Smooth muscle cell (in vitro differentiated cells): ENCODE results near the gene CLDN1. TPM values are rescaled to one million over a fixed set of nuclear protein-coding genes. Genes with fewer than 3 reads are reported as not detected.

Experiments
- DNase-seq: peaks from one replicate; lab custom pipeline; 2025; ENCODE audit not compliant: unreplicated experiment; lab: John Stamatoyannopoulos, UW
- H2AFZ ChIP-seq: fragments of 200-600 bp; sonication (generic); 2 replicates; pipeline ENCODE4 v1.6.0; 2016; ENCODE audit warnings: antibody characterized with exemption, low read depth, mild to moderate bottlenecking
- H3F3A ChIP-seq: fragments of 200-600 bp; sonication (generic); 2 replicates; pipeline ENCODE4 v1.6.0; 2017; ENCODE audit warnings: antibody characterized with exemption, low read depth
- H3K27ac ChIP-seq: fragments of 200-600 bp; sonication (generic); 2 replicates; pipeline ENCODE4 v1.5.1; 2016; ENCODE audit warnings: low read depth, mild to moderate bottlenecking
- H3K27me3 ChIP-seq: fragments of 200-600 bp; sonication (generic); 2 replicates; pipeline ENCODE4 v1.6.1; 2016; ENCODE audit warnings: low read depth, mild to moderate bottlenecking
- H3K36me3 ChIP-seq: fragments of 200-600 bp; sonication (generic); 2 replicates; pipeline ENCODE4 v1.5.1; 2016; ENCODE audit warnings: low read depth
- H3K4me1 ChIP-seq: fragments of 200-600 bp; sonication (generic); 2 replicates; pipeline ENCODE4 v1.5.1; 2016; ENCODE audit warnings: low read depth
- H3K4me2 ChIP-seq: fragments of 200-600 bp; sonication (generic); 2 replicates; pipeline ENCODE4 v1.6.0; 2016; ENCODE audit warnings: mild to moderate bottlenecking
- H3K4me3 ChIP-seq: fragments of 200-600 bp; sonication (generic); 2 replicates; pipeline ENCODE4 v1.5.1; 2016; ENCODE audit warnings: mild to moderate bottlenecking
- H3K79me2 ChIP-seq: fragments of 200-600 bp; sonication (generic); 2 replicates; pipeline ENCODE4 v1.6.0; 2016; ENCODE audit warnings: low read depth, mild to moderate bottlenecking
- H3K9ac ChIP-seq: fragments of 200-600 bp; sonication (generic); 2 replicates; pipeline ENCODE4 v1.6.0; 2016; ENCODE audit warnings: low read depth
- H3K9me3 ChIP-seq: fragments of 200-600 bp; sonication (generic); replicated peaks from 2 replicates; pipeline ENCODE4 v1.5.1; 2016; ENCODE audit warnings: low read depth
- H4K20me1 ChIP-seq: fragments of 200-600 bp; sonication (generic); 2 replicates; pipeline ENCODE4 v1.6.0; 2016; ENCODE audit warnings: low read depth
- WGBS: methylation state at CpG from one replicate; pipeline ENCODE4 v1.1.7; 2016; ENCODE audit warnings: low lambda C conversion rate; 5-methylcytosine and 5-hydroxymethylcytosine counted together
- polyA plus RNA-seq: library from polyadenylated mRNA; unstranded; fragments of >200 nt; fragmentation: Nextera tagmentation; extraction: Ambion mirVana; gene quantifications from 2 replicates; pipeline ENCODE4 v1.2.1, GENCODE V29; 2016
- total RNA-seq: library from RNA; depleted of rRNA; stranded (reverse); fragments of >200 nt; gene quantifications from 2 replicates; pipeline ENCODE4 v1.2.3, GENCODE V29; 2014
- TF ChIP-seq, protein P1 (sequence below): fragments of 200-600 bp; sonication (generic); IDR thresholded peaks from 2 replicates; pipeline ENCODE4 v1.5.1; 2017; ENCODE audit warnings: borderline replicate concordance, mild to moderate bottlenecking, antibody characterized with exemption; ENCODE audit not compliant: insufficient read depth, poor library complexity, severe bottlenecking

The CLDN1 gene
- total and polyA plus RNA-seq, 2 experiments from 2014 or later: 3.8 to 30.5 TPM

DNA sequence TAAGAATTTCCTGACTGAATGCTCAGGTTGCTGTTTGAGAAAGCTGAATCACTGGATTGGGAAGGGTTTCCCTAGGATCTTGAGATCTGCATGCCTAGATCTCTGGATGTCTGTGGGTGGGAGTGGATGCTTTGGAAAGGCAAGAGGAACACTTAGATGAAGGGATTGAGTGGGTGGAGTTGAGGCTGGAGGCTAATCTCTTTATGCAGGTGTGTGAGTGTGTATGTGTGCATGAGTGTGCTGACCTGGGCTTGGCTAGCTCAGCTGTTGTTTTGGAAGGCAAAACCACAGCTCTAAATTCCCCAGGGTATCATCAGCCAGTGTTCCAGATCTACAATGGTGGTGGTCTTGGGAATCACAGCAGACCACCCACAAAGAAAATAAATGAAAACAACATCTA, 60.5 kb downstream of the CLDN1 start:
- peaks cover 9% of the 10 kb centered on the region for H3K4me1 ChIP-seq
- H3F3A ChIP-seq: no peaks in the 10 kb centered on the region
- no peaks in the 10 kb centered on the region for H3K79me2 ChIP-seq
- DNase-seq: no peak
- H3K4me2 ChIP-seq: no peak overlapping the region
- no peak overlapping the region for H2AFZ ChIP-seq
- H3K4me3 ChIP-seq: no peak overlapping the region
- H3K27ac ChIP-seq: no peak overlapping the region
- H4K20me1 ChIP-seq: no peaks in the 10 kb centered on the region
- TF ChIP-seq, protein P1, sequence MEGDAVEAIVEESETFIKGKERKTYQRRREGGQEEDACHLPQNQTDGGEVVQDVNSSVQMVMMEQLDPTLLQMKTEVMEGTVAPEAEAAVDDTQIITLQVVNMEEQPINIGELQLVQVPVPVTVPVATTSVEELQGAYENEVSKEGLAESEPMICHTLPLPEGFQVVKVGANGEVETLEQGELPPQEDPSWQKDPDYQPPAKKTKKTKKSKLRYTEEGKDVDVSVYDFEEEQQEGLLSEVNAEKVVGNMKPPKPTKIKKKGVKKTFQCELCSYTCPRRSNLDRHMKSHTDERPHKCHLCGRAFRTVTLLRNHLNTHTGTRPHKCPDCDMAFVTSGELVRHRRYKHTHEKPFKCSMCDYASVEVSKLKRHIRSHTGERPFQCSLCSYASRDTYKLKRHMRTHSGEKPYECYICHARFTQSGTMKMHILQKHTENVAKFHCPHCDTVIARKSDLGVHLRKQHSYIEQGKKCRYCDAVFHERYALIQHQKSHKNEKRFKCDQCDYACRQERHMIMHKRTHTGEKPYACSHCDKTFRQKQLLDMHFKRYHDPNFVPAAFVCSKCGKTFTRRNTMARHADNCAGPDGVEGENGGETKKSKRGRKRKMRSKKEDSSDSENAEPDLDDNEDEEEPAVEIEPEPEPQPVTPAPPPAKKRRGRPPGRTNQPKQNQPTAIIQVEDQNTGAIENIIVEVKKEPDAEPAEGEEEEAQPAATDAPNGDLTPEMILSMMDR: no peak
- H3K9me3 ChIP-seq: no peaks in the 10 kb centered on the region
- no peaks in the 10 kb centered on the region for H3K27me3 ChIP-seq
- H3K36me3 ChIP-seq: no peaks in the 10 kb centered on the region
- no peak overlapping the region for H3K9ac ChIP-seq

DNA sequence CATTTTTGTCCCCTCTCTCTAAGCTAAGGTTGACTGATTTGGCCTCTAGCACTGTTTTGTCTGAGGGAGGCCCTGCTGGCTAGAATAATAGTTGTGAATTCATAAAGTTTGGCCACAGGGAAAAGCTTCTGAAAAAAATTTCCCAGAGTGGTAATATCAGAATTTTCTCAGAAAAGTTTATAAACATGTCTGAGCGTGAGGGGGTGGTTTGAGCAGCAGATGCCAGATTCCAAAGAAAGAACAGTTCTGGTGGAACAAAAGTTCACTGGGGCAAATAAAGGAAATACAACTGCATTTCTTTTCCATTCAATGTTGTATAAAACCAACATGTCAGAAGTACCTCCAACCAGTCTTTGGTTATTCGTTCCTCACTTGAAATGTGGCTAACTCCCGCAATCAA, 61.2 kb downstream of the CLDN1 start:
- H3K9ac ChIP-seq: no peak overlapping the region
- peaks cover 9% of the 10 kb centered on the region for H3K4me1 ChIP-seq
- whole genome bisulfite sequencing: 93% methylated on average over 3 of the region's 3 CpGs
- DNase-seq: no peak
- no peak overlapping the region for H3K27ac ChIP-seq
- H3F3A ChIP-seq: no peaks in the 10 kb centered on the region
- TF ChIP-seq, protein P1: no peak
- no peak overlapping the region for H3K4me2 ChIP-seq
- H4K20me1 ChIP-seq: no peaks in the 10 kb centered on the region
- no peak overlapping the region for H2AFZ ChIP-seq
- H3K27me3 ChIP-seq: no peaks in the 10 kb centered on the region
- no peaks in the 10 kb centered on the region for H3K36me3 ChIP-seq
- H3K4me3 ChIP-seq: no peak overlapping the region
- H3K9me3 ChIP-seq: no peaks in the 10 kb centered on the region
- H3K79me2 ChIP-seq: no peaks in the 10 kb centered on the region

DNA sequence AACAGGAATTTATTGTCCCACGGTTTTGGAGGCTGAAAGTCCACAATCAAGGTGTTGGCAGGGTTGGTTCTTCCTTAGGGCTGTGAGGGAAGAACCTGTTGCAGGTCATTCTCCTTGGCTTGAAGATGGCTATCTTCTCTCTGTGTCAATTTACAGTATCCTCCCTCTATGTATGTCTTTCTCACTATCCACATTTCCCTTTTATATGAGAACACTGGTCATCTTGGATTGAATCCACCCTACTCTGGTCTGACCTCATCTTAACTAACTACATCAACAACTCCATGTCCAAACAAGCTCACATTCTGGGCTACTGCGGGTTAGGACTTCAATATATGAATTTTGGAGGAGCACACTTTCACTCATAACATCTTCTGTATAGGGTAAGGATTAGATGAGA, 61.9 kb downstream of the CLDN1 start:
- Histone ChIP-seq H3K4me3 (no peak overlapping the region), H3K79me2 (no peaks in the 10 kb centered on the region), H3K9me3 (no peaks in the 10 kb centered on the region), H3K27me3 (no peaks in the 10 kb centered on the region), H3F3A (no peaks in the 10 kb centered on the region), H3K27ac (no peak overlapping the region), H4K20me1 (no peaks in the 10 kb centered on the region), H3K4me2 (no peak overlapping the region), H3K36me3 (no peaks in the 10 kb centered on the region), H2AFZ (no peak overlapping the region), H3K4me1 (peaks cover 9% of the 10 kb centered on the region), H3K9ac (no peak overlapping the region)
- TF ChIP-seq, protein P1: no peak
- 69% methylated on average over 2 of the region's 2 CpGs for WGBS
- no peak for DNase-seq

DNA sequence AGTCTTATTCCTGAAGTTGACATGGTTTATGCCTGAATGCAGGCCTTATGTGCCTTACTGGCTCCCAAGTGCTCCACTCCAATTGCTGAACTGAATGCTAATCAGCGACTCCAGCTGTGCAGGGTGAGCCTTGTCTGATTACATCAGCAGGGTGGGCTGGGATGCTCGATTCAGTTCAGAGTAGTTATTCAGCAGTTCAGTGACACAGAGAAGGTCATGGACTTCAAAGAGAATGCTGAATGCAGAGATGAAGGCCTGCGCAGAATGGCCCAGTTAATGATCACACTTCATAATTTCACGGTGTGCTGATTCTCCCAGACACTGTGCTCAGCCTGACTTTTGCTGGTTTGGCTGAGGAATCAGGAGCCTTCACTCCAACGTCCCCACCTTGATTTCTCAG, 63.6 kb downstream of the CLDN1 start:
- WGBS: 57% methylated on average over 5 of the region's 5 CpGs
- H3F3A ChIP-seq: no peaks in the 10 kb centered on the region
- H3K27me3 ChIP-seq: no peaks in the 10 kb centered on the region
- no peak overlapping the region for H3K4me3 ChIP-seq
- H3K9me3 ChIP-seq: no peaks in the 10 kb centered on the region
- no peak overlapping the region for H3K4me2 ChIP-seq
- no peak overlapping the region for H3K27ac ChIP-seq
- peaks cover 9% of the 10 kb centered on the region for H3K4me1 ChIP-seq
- no peak overlapping the region for H2AFZ ChIP-seq
- no peak for DNase-seq
- TF ChIP-seq, protein P1: no peak
- H4K20me1 ChIP-seq: no peaks in the 10 kb centered on the region
- no peaks in the 10 kb centered on the region for H3K79me2 ChIP-seq
- no peak overlapping the region for H3K9ac ChIP-seq
- no peaks in the 10 kb centered on the region for H3K36me3 ChIP-seq
